HG02852 (cell line): ENCODE measurements around the gene PPIP5K2.
"Not testable (repeated sequence)": the region's sequence is repeated elsewhere in the genome, so short reads cannot be mapped to it uniquely, and the experiment has no call there.

Source experiments
- ATAC-seq: cut with Tn5 transposase; IDR thresholded peaks from one replicate; pipeline ENCODE4 v1.9.1; 2021; ENCODE audit warnings: mild to moderate bottlenecking, moderate library complexity; ENCODE audit not compliant: unreplicated experiment

Gene PPIP5K2

DNA sequence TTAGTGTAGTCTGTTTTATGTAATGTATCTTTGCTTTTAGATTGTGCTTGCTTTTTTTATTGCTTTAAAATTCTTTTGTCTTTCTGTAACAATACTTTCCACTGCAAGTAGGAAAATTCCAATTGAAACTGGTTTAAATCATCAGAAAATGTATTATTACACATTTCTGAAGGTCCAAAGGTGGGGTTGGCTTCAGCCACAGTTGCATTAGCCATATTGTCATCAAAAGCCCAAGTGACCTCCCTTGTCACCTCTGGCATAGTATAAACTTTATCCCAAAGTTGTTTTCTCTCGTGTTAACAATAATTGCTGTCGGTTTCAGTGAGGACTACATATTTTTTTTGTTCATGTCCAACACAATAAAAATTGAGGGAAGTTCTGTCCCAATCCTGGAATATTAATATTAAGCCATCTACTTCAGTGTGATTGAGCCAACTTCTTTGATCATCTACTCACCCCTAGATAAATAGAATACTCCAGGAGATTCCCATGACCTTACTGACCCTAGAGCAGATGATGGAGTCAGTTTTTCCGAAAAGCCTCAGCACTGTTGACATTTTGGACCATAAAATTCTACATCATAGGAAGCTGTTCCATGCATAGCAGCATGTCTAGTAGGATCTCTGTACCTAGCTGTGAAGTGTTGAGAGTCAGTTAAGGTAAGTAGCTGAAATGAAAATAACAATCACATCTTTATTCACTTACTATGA is 86.0 kb downstream of the PPIP5K2 start:
- ATAC-seq: no peak

DNA sequence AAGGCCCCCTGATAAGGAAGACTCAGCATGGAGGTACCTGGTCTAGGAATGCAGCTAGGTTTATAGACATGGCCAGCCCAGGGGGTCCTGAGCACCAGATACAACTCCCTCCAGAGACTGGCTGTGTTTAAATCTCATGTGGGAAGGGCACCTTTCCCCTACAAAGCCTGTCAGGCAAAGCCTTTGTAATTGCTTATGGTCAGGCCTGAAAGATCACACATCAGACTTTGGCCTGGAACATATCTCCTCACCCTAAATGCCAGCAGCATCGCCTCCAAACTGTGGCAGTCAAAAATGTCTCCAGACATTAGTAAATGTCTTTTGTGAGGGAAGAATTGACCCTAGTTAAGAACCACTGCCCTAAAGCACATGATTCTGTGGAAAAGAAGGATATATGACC is 86.9 kb downstream of the PPIP5K2 start:
- no peak for ATAC-seq

DNA sequence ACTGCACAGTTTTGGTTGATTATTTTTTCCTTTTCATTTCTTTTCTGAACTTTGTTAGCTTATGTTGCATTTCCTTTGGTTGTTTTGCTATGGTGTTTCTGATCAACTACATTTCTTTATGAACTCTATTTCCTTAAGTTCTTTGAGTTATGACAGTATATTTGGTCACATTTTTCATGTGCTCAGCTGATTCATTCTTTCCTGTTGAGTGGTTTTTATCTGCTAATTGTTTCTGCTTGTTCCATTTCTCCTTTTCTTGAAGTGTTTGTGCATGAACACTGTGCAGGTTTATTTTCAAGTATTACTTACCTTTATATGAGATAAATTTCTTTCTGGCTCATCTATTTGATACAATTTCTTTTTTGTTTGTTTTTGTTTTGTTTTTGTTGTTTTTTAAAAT is 87.6 kb downstream of the PPIP5K2 start:
- ATAC-seq: no peak

DNA sequence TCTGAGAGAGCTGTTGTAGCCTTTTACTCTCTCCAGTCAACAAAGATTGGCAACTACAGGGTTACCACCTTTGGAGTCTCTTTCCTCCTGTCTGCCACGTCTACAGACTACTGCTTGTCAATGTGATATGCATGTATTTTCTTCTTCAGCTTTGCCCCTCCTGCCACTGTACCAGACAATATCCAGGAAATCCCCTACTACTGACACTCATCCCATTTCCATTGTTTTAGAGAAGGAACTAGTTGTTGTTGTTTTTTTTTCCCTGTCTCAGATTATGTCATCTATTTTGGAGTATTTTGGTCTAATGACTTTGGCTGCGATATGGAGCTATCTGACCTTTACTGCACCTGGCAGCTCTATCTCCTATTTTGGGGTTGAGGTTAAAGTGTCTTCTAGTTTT is 88.4 kb downstream of the PPIP5K2 start:
- ATAC-seq: no peak

DNA sequence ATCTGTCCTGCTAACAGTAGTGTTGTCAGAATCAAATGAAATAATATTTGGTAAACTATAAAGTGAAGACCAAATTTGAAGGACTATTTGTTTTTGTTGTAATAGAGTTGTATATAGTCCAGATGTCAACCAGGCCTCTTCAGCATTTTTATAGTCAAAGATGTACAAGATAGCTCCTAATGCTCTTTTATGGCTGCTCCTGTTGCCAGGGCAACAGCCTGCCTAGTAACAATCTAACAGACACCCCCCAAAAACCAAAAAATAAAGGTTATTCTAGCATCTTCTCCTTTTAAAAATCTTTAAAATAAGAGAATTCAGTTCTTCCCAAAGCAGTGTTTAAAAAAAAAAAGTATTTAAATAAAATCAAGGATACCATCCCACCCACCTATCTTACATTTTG is 89.0 kb downstream of the PPIP5K2 start:
- no peak for ATAC-seq

DNA sequence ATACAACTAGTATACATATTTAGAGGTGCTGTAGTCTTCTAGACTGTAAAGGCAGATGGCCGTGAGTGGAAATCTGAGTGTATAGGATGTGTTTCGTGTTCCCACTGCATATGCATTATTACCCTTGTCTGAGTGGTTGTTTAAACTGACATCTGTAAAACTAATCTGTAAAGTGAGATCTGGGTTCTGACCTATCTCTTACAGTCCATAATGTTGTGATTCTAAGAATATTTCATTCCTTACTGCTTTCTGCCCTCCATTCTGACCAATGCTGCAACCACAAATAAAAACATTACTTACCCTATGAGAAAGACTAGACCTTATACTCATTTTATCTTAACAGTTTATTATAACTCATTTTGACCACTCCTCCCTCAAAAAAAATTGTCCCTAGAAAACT is 90.9 kb downstream of the PPIP5K2 start:
- no peak for ATAC-seq

DNA sequence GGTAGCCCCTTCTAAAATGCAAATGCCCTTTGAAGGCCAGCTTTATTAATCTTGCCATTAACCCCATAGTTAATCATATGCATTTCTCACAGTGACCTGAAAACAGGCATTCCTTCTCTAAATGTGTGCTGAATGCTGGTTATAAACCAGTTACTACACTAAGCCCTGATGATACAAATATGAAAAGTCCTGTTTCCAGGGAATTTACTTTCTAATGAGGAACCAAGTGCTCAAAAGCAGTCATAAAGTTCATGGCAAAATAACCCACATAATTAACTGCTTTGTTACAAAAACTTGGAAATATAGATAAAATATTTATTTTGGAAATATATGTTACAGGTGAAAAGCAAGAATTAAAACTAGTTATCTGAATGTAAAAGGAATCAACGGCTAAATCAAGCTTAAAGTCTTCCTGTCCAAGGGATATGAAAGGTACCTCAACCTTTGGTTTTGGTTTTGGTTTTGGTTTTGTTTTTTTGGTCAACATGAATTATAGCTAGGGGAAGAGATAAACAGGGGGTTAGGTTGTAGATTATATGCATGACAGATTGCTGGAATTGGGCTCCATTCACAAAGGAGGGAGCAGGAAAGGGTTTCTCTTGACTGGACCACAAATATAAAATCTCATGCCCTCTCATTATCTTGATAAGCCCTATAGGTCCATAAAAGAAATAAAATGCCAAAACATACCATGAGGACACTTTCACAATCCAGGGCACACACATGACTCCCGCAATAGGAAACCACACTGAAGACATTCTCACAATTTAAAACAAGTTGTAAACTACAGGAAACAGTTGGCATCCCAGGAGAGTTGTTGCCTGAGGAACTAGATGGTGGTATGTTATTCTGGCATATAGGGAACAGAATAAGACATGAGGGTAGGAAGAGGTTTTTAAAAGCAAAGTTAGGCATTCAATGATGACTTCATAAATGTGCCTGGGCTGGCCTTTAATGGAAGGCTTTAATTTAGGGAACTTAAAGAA is 91.8 kb downstream of the PPIP5K2 start:
- ATAC-seq: peak; percentile 79

DNA sequence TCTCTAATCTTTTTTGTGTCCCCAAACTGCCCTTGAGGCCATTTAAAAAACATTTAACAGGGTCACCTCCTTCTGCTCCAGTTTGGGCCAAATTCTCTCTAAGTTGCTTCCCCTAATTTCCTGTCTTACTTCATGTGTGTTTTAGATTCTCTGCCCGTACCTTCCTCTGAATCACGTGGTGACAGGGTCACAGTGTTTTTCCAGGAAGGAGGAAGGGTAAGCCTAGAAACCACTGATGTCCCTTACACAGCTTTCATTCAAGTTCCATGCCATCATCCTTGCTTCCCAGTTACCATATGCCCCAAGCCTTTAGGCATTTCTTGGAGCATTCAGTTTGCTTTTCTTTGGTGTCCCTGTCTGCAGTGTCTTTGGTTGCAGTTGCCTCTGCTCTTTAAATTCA is 96.0 kb downstream of the PPIP5K2 start:
- no peak for ATAC-seq

DNA sequence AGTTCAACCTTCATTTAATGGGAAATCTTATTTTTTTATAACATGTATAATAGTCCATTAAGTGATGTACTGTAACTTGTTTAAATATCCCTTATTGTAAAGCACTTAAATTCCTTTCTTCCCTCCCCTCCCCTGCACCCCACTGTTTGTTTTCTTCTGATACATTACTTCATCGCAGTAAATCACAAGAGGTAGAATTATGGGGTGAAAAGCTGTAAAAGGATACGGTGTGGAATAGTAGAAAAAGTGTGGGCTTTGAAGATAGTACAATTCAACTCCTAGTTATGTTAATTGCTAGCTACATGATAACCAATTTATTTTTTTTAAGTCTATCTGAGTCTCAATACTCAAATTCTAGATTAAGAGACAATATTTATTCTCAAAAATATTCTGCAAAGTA is 96.6 kb downstream of the PPIP5K2 start:
- ATAC-seq: no peak

DNA sequence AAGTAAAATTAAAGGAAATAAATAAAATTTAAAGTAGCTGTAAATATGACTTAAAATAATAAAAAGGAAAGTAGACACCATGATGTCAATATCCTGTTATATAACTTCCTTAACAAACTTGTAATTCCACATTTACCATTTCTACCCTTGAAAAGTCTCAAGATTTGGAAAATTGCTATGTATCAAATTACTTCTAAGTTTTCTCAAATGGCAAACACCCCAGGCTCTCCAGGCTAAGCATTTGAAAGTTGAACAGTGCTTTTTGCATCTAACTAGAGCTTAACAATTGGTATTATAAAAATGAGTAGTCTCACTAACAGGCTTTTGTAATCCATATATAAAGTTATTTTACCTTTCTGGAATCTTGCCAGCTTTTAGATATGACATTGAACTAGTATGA is 97.0 kb downstream of the PPIP5K2 start:
- no peak for ATAC-seq

DNA sequence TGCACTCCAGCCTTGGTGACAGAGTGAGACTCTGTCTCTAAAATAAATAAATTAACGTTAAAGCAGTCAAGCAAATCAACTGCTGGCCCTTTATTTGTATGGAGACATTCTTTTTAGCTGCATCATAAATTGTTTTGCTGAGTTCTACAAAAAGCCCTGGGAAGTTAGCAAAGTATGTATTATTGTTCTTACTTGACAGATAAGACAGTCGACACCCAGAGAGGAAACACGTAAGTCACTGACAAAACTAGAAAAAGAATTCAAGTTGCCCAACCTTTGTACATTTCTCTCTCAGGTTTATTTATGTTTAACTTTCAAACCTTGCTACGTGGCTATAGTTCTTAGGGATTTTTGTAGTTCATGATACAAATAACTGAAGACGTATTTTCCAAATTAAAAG is 98.1 kb downstream of the PPIP5K2 start:
- ATAC-seq: no peak

DNA sequence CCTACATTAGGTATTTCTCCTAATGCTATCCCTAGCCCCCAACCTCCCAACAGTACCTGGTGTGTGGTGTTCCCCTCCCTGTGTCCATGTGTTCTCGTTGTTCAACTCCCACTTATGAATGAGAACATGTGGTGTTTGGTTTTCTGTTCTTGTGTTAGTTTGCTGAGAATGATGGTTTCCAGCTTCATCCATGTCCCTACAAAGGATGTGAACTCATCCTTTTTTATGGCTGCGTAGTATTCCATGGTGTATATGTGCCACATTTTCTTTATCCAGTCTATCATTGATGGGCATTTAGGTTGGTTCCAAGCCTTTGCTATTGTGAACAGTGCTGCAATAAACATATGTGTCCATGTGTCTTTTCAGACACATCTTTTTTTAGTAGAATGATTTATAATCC is 99.0 kb downstream of the PPIP5K2 start:
- not testable (repeated sequence) for ATAC-seq

DNA sequence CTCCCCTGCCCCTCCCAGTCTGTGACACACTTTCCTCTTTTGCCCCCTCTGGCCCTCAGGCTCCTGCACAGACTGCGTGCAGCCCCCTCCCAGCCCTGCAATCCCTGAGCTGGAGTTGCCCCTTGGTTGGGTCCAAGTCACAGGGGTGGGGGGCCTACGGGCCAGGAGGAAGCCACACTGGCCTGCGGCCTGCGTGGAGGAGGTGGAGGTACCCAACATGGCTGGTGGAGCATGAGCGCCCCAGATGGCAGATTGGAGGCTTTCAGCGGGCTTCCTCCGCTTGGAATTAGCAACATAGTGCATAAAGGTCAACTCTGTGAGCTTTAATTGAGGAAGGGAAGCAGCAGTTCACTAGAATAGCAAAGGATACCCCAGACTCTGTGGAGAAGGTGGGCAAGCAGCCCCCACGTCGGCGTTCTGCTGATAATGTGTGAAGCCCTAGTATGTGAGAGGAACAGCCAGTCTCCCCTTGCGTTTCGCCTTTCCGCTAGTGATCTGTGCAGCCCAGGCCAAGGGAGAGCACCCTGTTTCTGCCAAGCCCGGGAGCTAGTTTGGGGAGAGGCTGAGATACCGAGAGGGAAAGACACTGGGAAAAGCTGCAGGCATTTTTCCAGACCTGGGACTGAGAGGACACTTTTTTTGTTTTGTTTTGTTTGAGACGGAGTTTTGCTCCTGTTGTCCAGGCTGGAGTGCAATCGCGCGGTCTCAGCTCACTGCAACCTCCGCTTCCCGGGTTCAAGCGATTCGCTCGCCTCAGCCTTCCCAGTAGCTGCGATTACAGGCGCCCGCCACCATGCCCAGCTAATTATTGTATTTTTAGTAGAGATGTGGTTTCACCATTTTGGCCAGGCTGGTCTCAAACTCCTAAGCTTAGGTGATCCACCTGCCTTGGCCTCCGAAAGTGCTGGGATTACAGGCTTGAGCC is 103.2 kb downstream of the PPIP5K2 start:
- no peak for ATAC-seq

DNA sequence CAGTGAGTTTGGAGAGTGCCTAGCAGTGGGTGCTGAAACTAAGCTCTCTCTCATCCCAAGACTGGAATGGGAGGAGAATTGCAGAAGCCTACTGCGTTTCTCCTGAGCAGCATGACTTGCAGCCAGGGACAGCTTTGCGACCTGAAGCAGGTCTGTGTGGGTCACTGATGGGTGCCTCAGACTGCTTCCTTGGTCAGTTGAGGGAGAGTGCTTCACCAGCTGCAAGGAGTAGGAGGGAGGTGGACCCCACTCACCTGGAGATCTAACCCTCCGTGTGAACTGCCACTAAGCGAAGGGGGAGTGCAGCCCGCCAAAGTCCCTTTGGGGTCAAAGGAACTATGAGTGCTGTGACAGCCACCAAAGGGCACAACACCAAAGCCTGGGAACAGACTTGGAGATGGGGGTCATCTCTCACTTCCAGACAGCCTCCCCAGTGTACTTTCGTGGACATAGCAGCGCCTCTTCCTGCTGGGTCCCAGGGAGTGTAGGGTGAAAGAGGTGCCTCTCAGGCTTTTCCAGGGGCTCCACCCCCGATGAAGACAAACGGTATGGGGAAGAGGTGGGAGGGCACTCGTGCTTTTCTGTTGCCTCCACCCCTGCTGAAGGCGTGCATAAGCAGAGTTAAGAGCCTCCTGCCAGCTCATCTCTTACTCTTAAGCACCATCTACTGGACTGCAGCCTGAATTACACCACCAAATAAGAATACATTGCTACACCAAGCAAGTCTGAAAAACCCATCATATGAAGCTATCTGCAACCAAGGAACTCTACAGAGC is 104.2 kb downstream of the PPIP5K2 start:
- ATAC-seq: peak; percentile 94

DNA sequence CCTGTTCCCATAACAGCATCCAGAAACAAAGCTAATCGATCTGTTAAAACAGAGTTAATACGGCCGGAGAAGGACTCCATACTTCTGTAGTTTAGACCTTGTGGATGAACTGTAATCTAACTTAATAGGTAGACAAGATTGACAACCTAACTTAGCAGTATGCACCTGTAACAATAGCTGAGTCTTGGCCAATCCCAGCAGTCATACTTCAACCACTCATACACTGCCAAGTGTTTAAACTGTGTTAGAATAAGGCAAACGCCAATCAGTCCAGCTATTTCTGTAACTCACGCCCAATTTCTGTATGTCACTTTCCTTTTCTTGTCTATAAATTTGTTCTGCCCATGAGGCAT is 104.8 kb downstream of the PPIP5K2 start:
- no peak for ATAC-seq

DNA sequence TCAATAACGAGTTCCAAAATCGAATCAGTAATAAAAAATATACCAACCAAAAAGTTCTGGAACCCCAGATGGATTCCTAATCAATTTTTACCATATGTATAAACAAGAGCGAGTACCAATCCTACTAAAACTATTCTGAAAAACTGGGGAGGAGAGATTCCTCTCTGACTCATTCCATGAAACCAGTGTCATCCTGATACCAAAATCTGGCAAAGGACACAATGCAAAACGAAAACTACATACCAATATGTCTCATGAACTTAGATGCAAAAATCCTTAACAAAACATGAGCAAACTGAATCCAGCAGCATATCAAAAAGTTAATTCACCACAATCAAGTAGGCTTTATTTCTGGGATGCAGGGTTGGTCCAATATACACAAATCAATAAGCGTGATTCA is 108.0 kb downstream of the PPIP5K2 start:
- ATAC-seq: no peak

DNA sequence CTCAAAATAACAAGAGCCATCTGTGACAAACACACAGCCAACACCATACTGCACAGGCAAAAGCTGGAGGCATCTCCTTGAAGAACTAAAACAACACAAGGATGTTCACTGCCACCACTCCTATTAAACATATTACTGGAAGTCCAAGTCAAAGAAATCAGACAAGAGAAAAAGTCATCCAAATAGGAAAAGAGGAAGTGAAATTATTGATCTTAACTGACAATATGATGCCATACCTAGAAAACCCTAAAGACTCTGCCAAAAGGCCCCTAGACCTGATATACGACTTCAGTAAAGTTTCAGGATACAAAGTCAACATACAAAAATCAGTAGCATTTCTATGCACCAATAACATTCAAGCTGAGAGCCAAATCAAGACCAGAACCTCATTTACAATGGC is 108.5 kb downstream of the PPIP5K2 start:
- ATAC-seq: no peak

DNA sequence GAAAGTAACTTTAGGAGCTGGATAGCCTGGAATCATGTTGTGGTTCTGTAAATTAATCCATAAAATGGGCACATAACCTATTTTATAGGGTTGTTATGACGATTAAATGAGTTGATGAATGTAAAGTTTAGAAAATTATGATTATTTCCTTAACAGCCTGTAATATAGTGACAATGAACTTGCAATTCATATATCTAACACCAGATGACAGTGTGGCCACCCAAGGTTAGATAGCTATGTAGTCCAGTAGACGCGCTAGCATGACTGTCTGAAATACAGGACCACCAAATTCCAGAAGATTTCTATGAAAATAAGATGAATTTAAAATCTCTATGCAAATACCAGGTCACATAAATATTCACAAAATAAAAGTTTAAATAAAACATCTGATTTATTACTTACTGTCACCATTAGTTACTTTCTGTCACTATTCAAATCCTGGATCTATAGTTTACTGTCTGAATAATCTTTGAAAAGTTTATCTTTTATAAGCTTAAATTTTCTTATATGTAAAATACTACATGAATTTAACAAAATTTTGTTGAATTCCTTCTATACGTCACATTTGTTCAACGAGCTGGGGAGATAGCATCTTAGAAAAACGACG is 112.4 kb downstream of the PPIP5K2 start:
- peak; percentile 80 for ATAC-seq

DNA sequence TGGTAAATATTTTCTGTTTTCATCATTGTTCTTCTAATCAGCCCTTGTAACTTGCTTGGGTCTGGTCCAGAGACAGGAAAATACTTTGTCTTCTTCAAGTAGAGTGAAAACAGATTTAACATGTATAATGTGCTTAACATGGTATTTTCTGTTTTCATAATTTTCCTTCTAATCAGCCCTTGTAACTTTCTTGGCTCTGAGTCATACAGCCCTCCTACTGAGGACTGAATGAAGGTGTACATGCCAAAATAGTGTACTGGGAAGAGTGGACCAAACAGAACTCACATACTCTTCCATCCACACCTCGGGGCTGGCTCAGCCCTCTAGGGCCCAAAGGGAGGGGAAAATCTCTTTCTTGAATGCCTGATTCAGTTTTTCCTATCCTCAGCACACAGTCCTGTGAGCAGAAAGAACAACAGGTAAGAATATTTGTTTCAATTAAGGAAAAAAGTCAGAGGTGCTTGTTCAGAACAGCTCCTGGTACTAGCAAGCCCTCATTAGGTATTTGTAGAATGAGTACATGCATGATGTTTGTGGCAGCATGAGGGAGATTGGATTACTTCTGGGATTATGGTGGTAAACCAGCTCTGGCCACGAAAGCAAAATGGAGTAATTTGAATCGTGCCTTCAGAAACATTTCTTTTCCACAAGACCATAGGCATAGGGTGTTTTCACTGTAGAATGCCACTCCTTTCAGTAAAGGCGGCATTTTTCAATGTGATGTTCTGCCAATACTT is 114.3 kb downstream of the PPIP5K2 start:
- no peak for ATAC-seq
